Activated CD4-positive, alpha-beta memory T cell treated with anti-CD3 and anti-CD28 coated beads, Interleukin-2, amount 10 ng/mL, durations not matched to agents 7 days and 5 days (primary cell): ENCODE data around the gene GSX2. TPM values are rescaled to one million over a fixed set of nuclear protein-coding genes. Genes with fewer than 3 reads are reported as not detected.
A peak's percentile ranks its signal among the peaks of the same experiment; 100 is the strongest.
"Not testable (repeated sequence)": the region's sequence is repeated elsewhere in the genome, so short reads cannot be mapped to it uniquely, and the experiment has no call there.

Experiments
- CTCF ChIA-PET: fragments of 350-600 bp; sonication (Branson Sonifier 250); formaldehyde crosslinking; loops from one replicate; lab custom pipeline; 2021; ENCODE audit warnings: antibody characterized with exemption, inconsistent platforms; lab: Charles Lee
- POLR2A ChIA-PET: fragments of 350-600 bp; sonication (Branson Sonifier 250); formaldehyde crosslinking; loops from one replicate; lab custom pipeline; 2021; ENCODE audit warnings: antibody characterized with exemption; lab: Charles Lee
- DNase-seq: peaks from one replicate; pipeline ENCODE4 v3.0.0-alpha.2; 2020
- H3K27ac Mint-ChIP-seq: one replicate; pipeline ENCODE4 v1.8.0; 2021; ENCODE audit warnings: mild to moderate bottlenecking, mixed read lengths
- H3K27me3 Mint-ChIP-seq: one replicate; pipeline ENCODE4 v1.8.0; 2021; ENCODE audit warnings: mixed read lengths
- H3K36me3 Mint-ChIP-seq: one replicate; pipeline ENCODE4 v1.8.0; 2021; ENCODE audit warnings: low read depth, mixed read lengths
- H3K4me1 Mint-ChIP-seq: one replicate; pipeline ENCODE4 v1.8.0; 2021; ENCODE audit warnings: mixed read lengths
- H3K4me3 Mint-ChIP-seq: one replicate; pipeline ENCODE4 v1.8.0; 2021; ENCODE audit warnings: mild to moderate bottlenecking, mixed read lengths
- H3K9me3 Mint-ChIP-seq: one replicate; pipeline ENCODE4 v1.8.0; 2021; ENCODE audit warnings: mixed read lengths
- total RNA-seq, 2 experiments: library from RNA; stranded (reverse); gene quantifications; one replicate each; pipeline ENCODE4 v1.2.3, GENCODE V29; 2021

The GSX2 gene
- total RNA-seq: not detected

GRCh38 chr4:54099748-54100574, at the start of gene GSX2:
Gene GSX2, plus strand, starts transcription at chr4:54100163. Its CDS starts 182 bp downstream, at chr4:54100345.
- Mint-ChIP-seq H3K9me3 (no peaks in the 10 kb centered on the region), H3K36me3 (no peaks in the 10 kb centered on the region), H3K4me1 (peaks cover 30% of the 10 kb centered on the region), H3K27ac (no peak within 1 kb of the TSS), H3K27me3 (peaks cover 90% of the 10 kb centered on the region), H3K4me3 (peak within 1 kb of the TSS; percentile 27)
- CTCF ChIA-PET: interaction anchor here (1.0 kb wide), 1 partner anchor 133 kb away, joined by 5 read pairs; no protein-coding TSS in a partner anchor
- POLR2A ChIA-PET: no interaction called here
- DNase-seq: no peak

GRCh38 chr4:54050214-54050904, 49.6 kb upstream of the GSX2 start:
- no peaks in the 10 kb centered on the region for H3K27me3 Mint-ChIP-seq
- H3K4me3 Mint-ChIP-seq: no peak overlapping the region
- H3K27ac Mint-ChIP-seq: no peak overlapping the region
- CTCF ChIA-PET: no interaction called here
- POLR2A ChIA-PET: no interaction called here
- peaks cover 31% of the 10 kb centered on the region for H3K36me3 Mint-ChIP-seq
- H3K9me3 Mint-ChIP-seq: no peaks in the 10 kb centered on the region
- H3K4me1 Mint-ChIP-seq: peaks cover 4% of the 10 kb centered on the region
- DNase-seq: no peak

DNA sequence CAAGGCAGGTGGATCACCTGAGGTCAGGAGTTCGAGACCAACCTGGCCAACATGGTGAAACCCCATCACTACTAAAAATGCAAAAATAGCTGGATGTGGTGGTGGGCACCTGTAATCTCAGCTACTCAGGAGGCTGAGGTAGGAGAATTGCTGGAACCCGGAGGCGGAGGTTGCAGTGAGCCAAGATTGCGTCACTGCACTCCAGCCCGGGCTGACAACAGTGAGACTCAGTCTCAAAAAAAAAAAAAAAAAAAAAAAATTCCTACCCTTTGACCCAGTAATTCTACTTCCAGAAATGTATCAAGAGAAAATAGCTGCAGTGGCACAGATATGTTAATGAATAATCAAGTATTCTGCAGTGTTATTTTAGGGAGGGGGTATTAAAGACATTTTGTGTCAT, 46.6 kb upstream of the GSX2 start:
- H3K27ac Mint-ChIP-seq: not testable (repeated sequence)
- POLR2A ChIA-PET: interaction anchor here (1.5 kb wide), 1 partner anchor 10 kb away, joined by 6 read pairs; no protein-coding TSS in a partner anchor
- peaks cover 24% of the 10 kb centered on the region for H3K4me1 Mint-ChIP-seq

GRCh38 chr4:54054501-54054900, 45.5 kb upstream of the GSX2 start:
- H3K27me3 Mint-ChIP-seq: no peaks in the 10 kb centered on the region
- H3K4me1 Mint-ChIP-seq: peaks cover 28% of the 10 kb centered on the region
- ChIA-PET CTCF (no interaction called here), POLR2A (interaction anchor here (1.5 kb wide), 1 partner anchor 9 kb away, joined by 6 read pairs; no protein-coding TSS in a partner anchor)
- H3K9me3 Mint-ChIP-seq: no peaks in the 10 kb centered on the region
- DNase-seq: no peak
- H3K4me3 Mint-ChIP-seq: no peak overlapping the region
- no peak overlapping the region for H3K27ac Mint-ChIP-seq
- H3K36me3 Mint-ChIP-seq: peaks cover 28% of the 10 kb centered on the region

More for the DNA sequence above, 46.6 kb upstream of the GSX2 start:
- H3K27me3 Mint-ChIP-seq, H3K9me3 Mint-ChIP-seq, DNase-seq, CTCF ChIA-PET, H3K4me3 Mint-ChIP-seq: not testable (repeated sequence)
- H3K36me3 Mint-ChIP-seq: peaks cover 28% of the 10 kb centered on the region

DNA sequence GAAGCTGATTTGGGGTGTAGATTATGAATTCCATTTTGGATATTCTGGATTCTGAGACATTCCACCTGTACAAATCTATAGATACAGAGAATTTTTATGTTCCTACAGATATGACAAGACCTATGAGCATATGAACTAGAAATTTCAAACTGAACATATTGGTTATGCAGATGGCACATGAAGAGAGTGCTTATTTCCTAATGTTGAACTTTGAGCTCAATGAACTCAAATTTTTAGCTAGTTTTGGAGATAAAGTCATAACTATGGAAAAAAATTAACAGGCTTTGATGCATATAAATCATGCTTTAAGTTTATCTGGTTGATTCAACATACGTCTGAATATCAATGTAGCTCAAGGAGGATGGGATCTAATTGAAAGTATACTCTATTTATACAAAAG, 44.5 kb upstream of the GSX2 start:
- no peak for DNase-seq
- H3K4me1 Mint-ChIP-seq: peaks cover 35% of the 10 kb centered on the region
- no peak overlapping the region for H3K27ac Mint-ChIP-seq
- POLR2A ChIA-PET: no interaction called here
- CTCF ChIA-PET: no interaction called here
- peaks cover 34% of the 10 kb centered on the region for H3K36me3 Mint-ChIP-seq
- no peaks in the 10 kb centered on the region for H3K9me3 Mint-ChIP-seq
- no peak overlapping the region for H3K4me3 Mint-ChIP-seq
- no peaks in the 10 kb centered on the region for H3K27me3 Mint-ChIP-seq

DNA sequence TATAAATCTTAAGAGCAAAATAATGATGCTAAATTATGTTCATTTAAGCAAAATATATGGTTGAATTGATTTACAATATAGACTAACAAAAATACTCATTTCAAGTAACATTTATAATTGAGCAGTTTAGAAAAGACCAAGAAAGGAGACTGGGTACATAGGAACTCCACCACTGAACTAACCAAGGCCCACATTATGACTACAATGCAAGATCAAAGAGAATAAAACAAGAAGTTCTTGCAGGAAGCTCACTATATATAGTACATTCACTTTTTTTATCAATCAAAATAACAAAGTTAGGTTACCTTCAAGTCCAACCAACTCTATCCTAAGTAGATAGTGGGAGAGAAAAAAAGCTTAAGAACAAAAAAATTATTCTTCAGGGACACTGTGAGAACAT, 43.6 kb upstream of the GSX2 start:
- ChIA-PET POLR2A (interaction anchor here (0.8 kb wide), 1 partner anchor 1344 kb away, joined by 3 read pairs; no protein-coding TSS in a partner anchor), CTCF (no interaction called here)
- Mint-ChIP-seq H3K36me3 (peaks cover 31% of the 10 kb centered on the region), H3K4me3 (no peak overlapping the region), H3K27me3 (no peaks in the 10 kb centered on the region), H3K4me1 (peaks cover 37% of the 10 kb centered on the region), H3K27ac (no peak overlapping the region), H3K9me3 (no peaks in the 10 kb centered on the region)
- DNase-seq: no peak

DNA sequence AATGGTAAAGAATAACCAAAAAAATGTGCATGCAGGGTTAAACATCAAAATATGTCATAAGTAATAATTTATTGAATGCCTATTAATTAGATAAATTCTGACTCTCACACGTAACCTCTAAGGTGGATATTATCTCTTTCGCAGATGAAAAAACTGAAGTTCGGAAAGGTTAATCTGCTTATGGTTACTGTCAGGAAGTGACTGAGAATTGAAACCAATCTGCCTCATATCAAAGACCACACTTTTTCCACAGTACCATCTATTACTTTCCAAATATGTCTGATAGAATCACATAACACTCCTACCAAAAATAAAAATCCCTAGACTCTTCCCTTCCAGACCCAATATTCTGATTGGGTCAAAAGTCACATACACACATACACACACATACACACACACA, 41.8 kb upstream of the GSX2 start:
- CTCF ChIA-PET: interaction anchor here (1.7 kb wide), 1 partner anchor 53 kb away, joined by 4 read pairs; no protein-coding TSS in a partner anchor
- H3K4me1 Mint-ChIP-seq: peaks cover 53% of the 10 kb centered on the region
- POLR2A ChIA-PET: no interaction called here
- H3K4me3 Mint-ChIP-seq: peak overlapping the region; percentile 24
- H3K27me3 Mint-ChIP-seq: no peaks in the 10 kb centered on the region
- DNase-seq: no peak
- peaks cover 36% of the 10 kb centered on the region for H3K36me3 Mint-ChIP-seq
- no peaks in the 10 kb centered on the region for H3K9me3 Mint-ChIP-seq
- no peak overlapping the region for H3K27ac Mint-ChIP-seq

- CTCF ChIA-PET: no interaction called here
- H3K4me1 Mint-ChIP-seq: peaks cover 56% of the 10 kb centered on the region
- no peak overlapping the region for H3K27ac Mint-ChIP-seq
- H3K36me3 Mint-ChIP-seq: peaks cover 33% of the 10 kb centered on the region
- no peak for DNase-seq
- no peaks in the 10 kb centered on the region for H3K27me3 Mint-ChIP-seq
- POLR2A ChIA-PET: no interaction called here
- no peak overlapping the region for H3K4me3 Mint-ChIP-seq
- H3K9me3 Mint-ChIP-seq: no peaks in the 10 kb centered on the region
Observed at GRCh38 chr4:54060116-54060515, 39.8 kb upstream of the GSX2 start.

DNA sequence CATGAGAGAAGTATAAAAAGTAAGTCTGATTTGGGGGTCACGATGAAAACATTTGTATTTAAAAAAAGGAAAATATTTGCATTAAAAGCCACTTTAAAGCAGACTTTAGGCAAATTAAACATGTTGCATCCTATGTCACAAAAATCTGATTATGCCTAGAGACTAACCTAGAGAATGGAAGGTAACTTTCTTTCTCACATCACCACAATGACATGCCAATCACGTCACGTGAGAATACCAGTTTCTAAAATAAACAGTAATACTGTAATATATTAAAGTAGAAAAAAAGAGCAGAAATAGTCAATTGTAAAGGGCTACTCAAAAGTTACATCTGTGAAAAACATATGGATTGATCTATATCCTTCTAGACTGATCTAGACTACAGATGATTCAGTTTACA, 38.9 kb upstream of the GSX2 start:
- peaks cover 62% of the 10 kb centered on the region for H3K4me1 Mint-ChIP-seq
- H3K27me3 Mint-ChIP-seq: no peaks in the 10 kb centered on the region
- H3K27ac Mint-ChIP-seq: no peak overlapping the region
- H3K4me3 Mint-ChIP-seq: no peak overlapping the region
- H3K9me3 Mint-ChIP-seq: no peaks in the 10 kb centered on the region
- CTCF ChIA-PET: no interaction called here
- POLR2A ChIA-PET: no interaction called here
- H3K36me3 Mint-ChIP-seq: peaks cover 30% of the 10 kb centered on the region
- no peak for DNase-seq

DNA sequence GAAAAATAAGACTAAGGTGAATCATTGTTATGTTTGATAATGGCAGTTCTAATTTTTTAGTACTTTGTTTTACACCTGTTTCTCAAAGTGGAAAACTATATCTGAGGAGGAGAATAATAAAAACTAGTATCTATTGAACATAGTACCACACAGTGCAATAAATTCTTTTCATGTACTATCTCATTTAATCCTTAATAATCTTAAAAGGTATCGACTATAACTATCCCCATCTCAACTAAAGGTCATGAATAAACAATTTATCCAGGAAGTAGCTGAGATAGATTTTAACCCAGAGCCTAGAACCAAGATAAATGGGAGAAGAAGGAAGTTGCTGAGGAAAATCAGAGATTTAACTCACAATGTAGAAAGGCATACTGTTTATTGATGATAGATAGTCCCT, 38.1 kb upstream of the GSX2 start:
- H3K4me3 Mint-ChIP-seq: no peak overlapping the region
- ChIA-PET POLR2A (no interaction called here), CTCF (no interaction called here)
- H3K27me3 Mint-ChIP-seq: no peaks in the 10 kb centered on the region
- no peak for DNase-seq
- peaks cover 30% of the 10 kb centered on the region for H3K36me3 Mint-ChIP-seq
- peaks cover 57% of the 10 kb centered on the region for H3K4me1 Mint-ChIP-seq
- H3K9me3 Mint-ChIP-seq: no peaks in the 10 kb centered on the region
- H3K27ac Mint-ChIP-seq: no peak overlapping the region

DNA sequence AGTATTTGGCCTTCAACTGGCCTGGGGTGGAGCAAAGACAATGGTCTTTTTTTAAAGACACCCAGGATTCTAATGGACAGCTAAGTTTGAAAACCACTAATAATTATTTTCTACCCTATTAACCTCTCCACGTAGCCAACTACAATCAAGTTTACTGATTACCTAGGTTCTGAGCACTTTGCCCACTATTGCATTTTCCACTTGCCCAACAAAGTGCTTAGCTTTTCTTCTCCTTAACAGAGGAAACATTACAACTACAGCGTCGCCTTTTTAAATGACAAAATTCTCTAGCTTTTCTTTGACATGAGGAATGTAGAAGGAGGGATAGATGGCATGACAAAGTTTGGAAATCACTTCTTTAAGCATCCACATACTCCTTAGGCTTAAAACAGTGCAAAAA, 37.6 kb upstream of the GSX2 start:
- POLR2A ChIA-PET: interaction anchor here (1.9 kb wide), 1 partner anchor 8 kb away, joined by 6 read pairs; no protein-coding TSS in a partner anchor
- H3K4me1 Mint-ChIP-seq: peaks cover 52% of the 10 kb centered on the region
- H3K27me3 Mint-ChIP-seq: no peaks in the 10 kb centered on the region
- peak overlapping the region; percentile 90 for H3K4me3 Mint-ChIP-seq
- H3K9me3 Mint-ChIP-seq: no peaks in the 10 kb centered on the region
- H3K27ac Mint-ChIP-seq: no peak overlapping the region
- no peak for DNase-seq
- H3K36me3 Mint-ChIP-seq: peaks cover 25% of the 10 kb centered on the region
- CTCF ChIA-PET: no interaction called here

GRCh38 chr4:54063229-54063628, 36.7 kb upstream of the GSX2 start:
- Mint-ChIP-seq H3K4me3 (peak overlapping the region; percentile 90), H3K4me1 (peaks cover 43% of the 10 kb centered on the region), H3K27ac (peak overlapping the region; percentile 85), H3K9me3 (no peaks in the 10 kb centered on the region), H3K36me3 (peaks cover 20% of the 10 kb centered on the region), H3K27me3 (no peaks in the 10 kb centered on the region)
- ChIA-PET POLR2A (interaction anchor here (0.6 to 1.9 kb wide), 2 partner anchors 9 to 46 kb away, joined by 3 to 6 read pairs; no protein-coding TSS in a partner anchor), CTCF (interaction anchor here (1.2 kb wide), 1 partner anchor 170 kb away, joined by 3 read pairs; no protein-coding TSS in a partner anchor)
- DNase-seq: no peak
